Tongue (tissue), 2 donors: Measurements from ENCODE around the gene SF3B3. TPM values are rescaled to one million over a fixed set of nuclear protein-coding genes. Genes with fewer than 3 reads are reported as not detected.

ENCODE experiments used
- DNase-seq: peaks from one replicate; pipeline ENCODE4 v3.0.0-alpha.2; 2015
- total RNA-seq: library from RNA; depleted of rRNA; stranded (reverse); fragments of >200 nt; gene quantifications from one replicate; pipeline ENCODE4 v1.2.3, GENCODE V29; 2014

The SF3B3 gene
- total RNA-seq, 1 donor from 2014 or later, result 137 TPM

- DNase-seq, result no peak
Measured at GRCh38 chr16:70590722-70591415, 67.3 kb downstream of the SF3B3 start.

GRCh38 chr16:70591615-70592014 lies 68.0 kb downstream of the SF3B3 start:
- DNase-seq, result no peak

GRCh38 chr16:70592106-70592571 lies 68.5 kb downstream of the SF3B3 start:
- DNase-seq, result peak; percentile 35

GRCh38 chr16:70593544-70593943 lies 69.9 kb downstream of the SF3B3 start:
- no peak for DNase-seq

GRCh38 chr16:70594569-70594968 lies 71.0 kb downstream of the SF3B3 start:
- DNase-seq, result no peak

- peak; percentile 46 for DNase-seq
Measured at GRCh38 chr16:70597135-70597835, 73.7 kb downstream of the SF3B3 start.

- no peak for DNase-seq
Measured at GRCh38 chr16:70598937-70599503, 75.4 kb downstream of the SF3B3 start.

- DNase-seq, result no peak
Measured at GRCh38 chr16:70600730-70601129, 77.1 kb downstream of the SF3B3 start.

- DNase-seq, result no peak
Measured at GRCh38 chr16:70601576-70602575, 78.3 kb downstream of the SF3B3 start.

GRCh38 chr16:70602831-70603230 lies 79.2 kb downstream of the SF3B3 start:
- DNase-seq, result no peak

- no peak for DNase-seq
Measured at GRCh38 chr16:70604407-70605282, 81.0 kb downstream of the SF3B3 start.

- DNase-seq, result no peak
Measured at GRCh38 chr16:70605283-70605657, 81.7 kb downstream of the SF3B3 start.

- DNase-seq, result no peak
Measured at GRCh38 chr16:70608521-70608920, 84.9 kb downstream of the SF3B3 start.

- DNase-seq, result no peak
Measured at GRCh38 chr16:70610273-70611223, 86.9 kb downstream of the SF3B3 start.

GRCh38 chr16:70611224-70611598 lies 87.6 kb downstream of the SF3B3 start:
- no peak for DNase-seq

- DNase-seq, result no peak
Measured at GRCh38 chr16:70611785-70612303, 88.2 kb downstream of the SF3B3 start.

- no peak for DNase-seq
Measured at GRCh38 chr16:70612931-70613330, 89.3 kb downstream of the SF3B3 start.

GRCh38 chr16:70614208-70614951 lies 90.8 kb downstream of the SF3B3 start:
- DNase-seq, result no peak

- no peak for DNase-seq
Measured at GRCh38 chr16:70615945-70616344, 92.3 kb downstream of the SF3B3 start.
